ENCODE data around the gene ZNF598. TPM values are rescaled to one million over a fixed set of nuclear protein-coding genes. Genes with fewer than 3 reads are reported as not detected.

ZNF598 gene
- total RNA-seq, 1 experiment from 2014 or later = 70.9 TPM

DNA sequence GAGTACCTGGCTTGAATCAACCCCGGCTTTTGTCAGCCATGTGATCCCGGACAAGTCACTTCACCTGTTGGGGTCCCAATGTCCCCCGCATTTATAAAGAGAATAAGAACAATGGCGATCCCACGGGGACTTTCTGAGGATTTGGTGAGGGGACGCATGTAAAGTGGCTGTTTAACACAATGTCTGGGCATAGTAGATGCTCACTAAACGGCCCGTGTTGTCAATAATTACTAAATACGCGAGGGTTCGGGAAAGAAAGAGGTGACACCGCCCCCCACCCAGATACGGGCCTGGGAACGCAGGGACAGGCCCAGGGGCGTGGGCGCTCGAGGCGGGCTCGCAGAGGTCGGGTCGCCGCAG lies 18.1 kb downstream of the ZNF598 start:
- Mint-ChIP-seq H3K4me3 (peak overlapping the region; percentile 66 to 84), H3K9me3 (no peaks in the 10 kb centered on the region; a peak in 1 of 5 replicates), H3K36me3 (ENCODE audit: insufficient read depth in 1 of 3, low read depth in 3 of 3) (peaks cover 0 to 6% (median 5%) of the 10 kb centered on the region in 3 experiments; a peak in 6 of 7 replicates)

More for the DNA sequence above, 18.1 kb downstream of the ZNF598 start:
- Histone ChIP-seq H3K9ac (ENCODE audit: extremely low read depth, insufficient read length, low read length) (no peak overlapping the region), H2BK120ac (ENCODE audit: low read depth, low read length, poor library complexity, severe bottlenecking) (no peak overlapping the region), H3K9me3 (ENCODE audit: control insufficient read depth, low read depth, low read length) (no peaks in the 10 kb centered on the region), H3K23me2 (ENCODE audit: insufficient read length, low read depth, low read length, poor library complexity, severe bottlenecking) (peaks cover 18% of the 10 kb centered on the region), H3K4ac (ENCODE audit: low read depth, low read length) (no peak overlapping the region), H3K56ac (ENCODE audit: insufficient read length, low read depth, low read length) (no peak overlapping the region), H2AFZ (ENCODE audit: low read length) (no peak overlapping the region), H3K27ac (ENCODE audit: insufficient read length, low read depth, low read length) (no peak overlapping the region), H4K5ac (ENCODE audit: insufficient read length, low read depth, low read length) (no peak overlapping the region), H3K23ac (ENCODE audit: insufficient read length, low read depth, low read length) (no peak overlapping the region), H2AK5ac (ENCODE audit: insufficient read length, low read length) (no peak overlapping the region), H4K91ac (ENCODE audit: insufficient read length, low read depth, low read length) (no peak overlapping the region), H3K27me3 (ENCODE audit: insufficient read depth, low read length) (peaks cover 15% of the 10 kb centered on the region; the same call in 1 of the 2 replicates), H2BK20ac (ENCODE audit: low read depth, low read length, poor library complexity, severe bottlenecking) (no peak overlapping the region), H3K4me2 (ENCODE audit: insufficient read depth, insufficient read length, low read length) (peak overlapping the region; percentile 53), H3K14ac (ENCODE audit: insufficient read depth, low read length) (0 out of 2 replicates have a peak overlapping the region, but pooled peaks have one; percentile 50), H4K8ac (replicated peaks; ENCODE audit: insufficient read length, low read depth, low read length) (no peak overlapping the region), H3K79me2 (ENCODE audit: insufficient read depth, low read length) (no peaks in the 10 kb centered on the region), H3K79me1 (ENCODE audit: insufficient read depth, low read depth, low read length, poor library complexity, severe bottlenecking) (no peaks in the 10 kb centered on the region), H3T11ph (ENCODE audit: low read length) (no peak overlapping the region), H4K20me1 (ENCODE audit: control insufficient read depth, insufficient read depth, insufficient read length) (no peaks in the 10 kb centered on the region), H3K18ac (ENCODE audit: insufficient read length, low read depth, low read length) (peak overlapping the region; percentile 58), H2BK5ac (ENCODE audit: insufficient read length, low read length) (no peak overlapping the region), H2BK15ac (ENCODE audit: low read depth, low read length) (no peak overlapping the region; the same call in 1 of the 2 replicates), H2BK12ac (ENCODE audit: insufficient read length, low read depth, low read length) (no peak overlapping the region), H3K4me1 (ENCODE audit: insufficient read depth, low read length) (no peaks in the 10 kb centered on the region; the same call in 1 of the 2 replicates)
- peaks cover 42% of the 10 kb centered on the region for H3K27me3 Mint-ChIP-seq (ENCODE audit: low read depth)
- DNase-seq = no peak
- TF ChIP-seq, protein P1, sequence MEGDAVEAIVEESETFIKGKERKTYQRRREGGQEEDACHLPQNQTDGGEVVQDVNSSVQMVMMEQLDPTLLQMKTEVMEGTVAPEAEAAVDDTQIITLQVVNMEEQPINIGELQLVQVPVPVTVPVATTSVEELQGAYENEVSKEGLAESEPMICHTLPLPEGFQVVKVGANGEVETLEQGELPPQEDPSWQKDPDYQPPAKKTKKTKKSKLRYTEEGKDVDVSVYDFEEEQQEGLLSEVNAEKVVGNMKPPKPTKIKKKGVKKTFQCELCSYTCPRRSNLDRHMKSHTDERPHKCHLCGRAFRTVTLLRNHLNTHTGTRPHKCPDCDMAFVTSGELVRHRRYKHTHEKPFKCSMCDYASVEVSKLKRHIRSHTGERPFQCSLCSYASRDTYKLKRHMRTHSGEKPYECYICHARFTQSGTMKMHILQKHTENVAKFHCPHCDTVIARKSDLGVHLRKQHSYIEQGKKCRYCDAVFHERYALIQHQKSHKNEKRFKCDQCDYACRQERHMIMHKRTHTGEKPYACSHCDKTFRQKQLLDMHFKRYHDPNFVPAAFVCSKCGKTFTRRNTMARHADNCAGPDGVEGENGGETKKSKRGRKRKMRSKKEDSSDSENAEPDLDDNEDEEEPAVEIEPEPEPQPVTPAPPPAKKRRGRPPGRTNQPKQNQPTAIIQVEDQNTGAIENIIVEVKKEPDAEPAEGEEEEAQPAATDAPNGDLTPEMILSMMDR (conservative IDR thresholded peaks at IDR 0.05) = no peak
- H3K27ac Mint-ChIP-seq = no peak overlapping the region
- no CpG with 5 or more reads among the region's 22 CpGs for WGBS (ENCODE audit: extremely low coverage, insufficient read length, low lambda C conversion rate)
- peaks cover 16 to 20% of the 10 kb centered on the region in 2 experiments for H3K4me1 Mint-ChIP-seq
